ENCODE data around the gene GPC5.

GRCh38 chr13:91774397-91774796 lies 376.0 kb downstream of the GPC5 start:
- TF ChIP-seq CTCF (IDR thresholded peaks at IDR 0.05; ENCODE audit: low read depth, low read length) = no peak
- TF ChIP-seq EZH2phosphoT487 (IDR thresholded peaks at IDR 0.05; ENCODE audit: low read depth) = no peak

Measured in OCI-LY3 (cell line).